Measurements from ENCODE around the gene DLGAP4.

DNA sequence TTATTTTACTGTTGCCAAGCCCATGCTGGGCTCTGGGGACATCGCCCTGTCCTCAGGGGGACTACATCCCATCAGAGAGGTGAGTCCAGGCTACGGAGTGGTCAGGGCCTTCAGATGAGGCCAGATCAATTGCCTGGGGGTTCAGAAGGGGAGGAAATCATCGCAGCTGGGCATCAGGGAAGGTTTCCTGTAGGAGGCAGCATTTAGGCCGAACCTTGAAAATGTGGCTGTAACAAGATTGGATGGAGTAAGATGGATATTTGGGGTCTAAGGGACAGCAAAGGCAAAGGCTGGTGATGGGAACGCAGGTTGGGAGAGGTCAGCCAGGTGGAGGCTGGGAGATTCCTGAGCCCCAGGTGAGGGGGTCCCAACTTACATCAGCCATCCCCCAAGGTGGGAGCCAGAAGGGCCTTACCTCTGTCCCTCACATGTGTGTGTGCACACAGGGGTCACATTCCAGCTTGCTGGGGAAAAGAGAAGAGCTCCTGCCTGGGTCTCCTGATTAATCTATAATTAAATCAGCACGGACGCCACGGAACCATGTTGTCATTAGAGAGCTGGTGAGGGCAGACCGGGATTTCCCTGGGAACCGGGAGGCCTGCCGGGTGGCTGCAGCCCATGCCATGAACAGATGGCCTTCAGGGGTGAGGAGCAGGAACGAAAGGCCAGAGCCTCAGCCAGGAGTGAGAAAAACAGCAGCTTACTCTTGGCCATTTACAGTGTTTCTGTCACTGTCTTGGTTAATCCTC lies 30.5 kb upstream of the DLGAP4 start:
- TF ChIP-seq, protein P1, sequence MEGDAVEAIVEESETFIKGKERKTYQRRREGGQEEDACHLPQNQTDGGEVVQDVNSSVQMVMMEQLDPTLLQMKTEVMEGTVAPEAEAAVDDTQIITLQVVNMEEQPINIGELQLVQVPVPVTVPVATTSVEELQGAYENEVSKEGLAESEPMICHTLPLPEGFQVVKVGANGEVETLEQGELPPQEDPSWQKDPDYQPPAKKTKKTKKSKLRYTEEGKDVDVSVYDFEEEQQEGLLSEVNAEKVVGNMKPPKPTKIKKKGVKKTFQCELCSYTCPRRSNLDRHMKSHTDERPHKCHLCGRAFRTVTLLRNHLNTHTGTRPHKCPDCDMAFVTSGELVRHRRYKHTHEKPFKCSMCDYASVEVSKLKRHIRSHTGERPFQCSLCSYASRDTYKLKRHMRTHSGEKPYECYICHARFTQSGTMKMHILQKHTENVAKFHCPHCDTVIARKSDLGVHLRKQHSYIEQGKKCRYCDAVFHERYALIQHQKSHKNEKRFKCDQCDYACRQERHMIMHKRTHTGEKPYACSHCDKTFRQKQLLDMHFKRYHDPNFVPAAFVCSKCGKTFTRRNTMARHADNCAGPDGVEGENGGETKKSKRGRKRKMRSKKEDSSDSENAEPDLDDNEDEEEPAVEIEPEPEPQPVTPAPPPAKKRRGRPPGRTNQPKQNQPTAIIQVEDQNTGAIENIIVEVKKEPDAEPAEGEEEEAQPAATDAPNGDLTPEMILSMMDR (IDR thresholded peaks at IDR 0.05) = no peak
- TF ChIP-seq ZFX (IDR thresholded peaks at IDR 0.05; ENCODE audit: borderline replicate concordance) = no peak
